ENCODE data around the gene RBM34.

RBM34 gene

DNA sequence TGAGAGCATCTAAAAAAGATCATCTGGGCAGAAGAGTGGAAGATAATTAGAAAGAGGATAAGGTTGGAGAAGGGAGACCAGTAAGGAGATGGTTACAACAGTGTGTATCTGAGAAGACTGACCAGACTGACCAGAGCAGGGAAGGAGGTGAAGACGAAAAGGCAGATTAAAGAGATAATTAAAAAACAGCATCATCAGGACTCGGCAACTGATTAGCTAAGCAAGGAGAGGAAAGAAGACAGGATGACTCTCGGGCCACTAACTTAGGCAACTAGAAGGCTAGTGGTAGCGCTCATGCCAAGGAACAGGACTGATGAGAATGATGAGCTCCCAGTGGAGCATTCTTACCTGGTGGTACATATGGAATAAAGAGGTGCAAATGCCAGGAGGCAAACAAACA lies 3.9 kb downstream of the RBM34 start:
- TF ChIP-seq, protein P1, sequence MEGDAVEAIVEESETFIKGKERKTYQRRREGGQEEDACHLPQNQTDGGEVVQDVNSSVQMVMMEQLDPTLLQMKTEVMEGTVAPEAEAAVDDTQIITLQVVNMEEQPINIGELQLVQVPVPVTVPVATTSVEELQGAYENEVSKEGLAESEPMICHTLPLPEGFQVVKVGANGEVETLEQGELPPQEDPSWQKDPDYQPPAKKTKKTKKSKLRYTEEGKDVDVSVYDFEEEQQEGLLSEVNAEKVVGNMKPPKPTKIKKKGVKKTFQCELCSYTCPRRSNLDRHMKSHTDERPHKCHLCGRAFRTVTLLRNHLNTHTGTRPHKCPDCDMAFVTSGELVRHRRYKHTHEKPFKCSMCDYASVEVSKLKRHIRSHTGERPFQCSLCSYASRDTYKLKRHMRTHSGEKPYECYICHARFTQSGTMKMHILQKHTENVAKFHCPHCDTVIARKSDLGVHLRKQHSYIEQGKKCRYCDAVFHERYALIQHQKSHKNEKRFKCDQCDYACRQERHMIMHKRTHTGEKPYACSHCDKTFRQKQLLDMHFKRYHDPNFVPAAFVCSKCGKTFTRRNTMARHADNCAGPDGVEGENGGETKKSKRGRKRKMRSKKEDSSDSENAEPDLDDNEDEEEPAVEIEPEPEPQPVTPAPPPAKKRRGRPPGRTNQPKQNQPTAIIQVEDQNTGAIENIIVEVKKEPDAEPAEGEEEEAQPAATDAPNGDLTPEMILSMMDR (IDR thresholded peaks at IDR 0.05; ENCODE audit: insufficient read depth, low read length, missing control alignments), result no peak
- POLR2A ChIA-PET, result no interaction called here
- no peak for DNase-seq (ENCODE audit: low read depth, low spot score)

DNA sequence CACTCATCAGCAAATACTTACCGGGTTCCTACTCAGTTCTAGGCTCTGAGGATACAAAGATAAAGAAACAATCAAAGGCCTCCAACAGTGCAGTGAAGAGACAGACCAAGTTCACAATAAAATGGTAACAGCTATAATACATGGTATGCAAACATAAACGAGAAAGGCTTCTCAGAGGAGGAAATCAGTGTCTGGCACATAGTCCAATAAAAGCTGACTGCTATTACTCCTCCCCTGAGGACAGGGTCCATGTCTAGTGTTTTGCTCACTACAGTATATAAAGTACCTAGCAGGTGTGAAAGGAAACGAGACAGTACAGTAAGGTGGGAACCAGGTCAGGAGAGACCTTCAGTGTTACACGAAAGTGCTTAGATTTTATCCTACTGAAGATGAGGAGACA lies 4.3 kb downstream of the RBM34 start:
- POLR2A ChIA-PET, result no interaction called here
- no peak overlapping the region for H3K4me3 ChIP-seq (ENCODE audit: low read depth, low read length)
- DNase-seq (ENCODE audit: low read depth, low spot score), result no peak
- TF ChIP-seq, protein P1 (IDR thresholded peaks at IDR 0.05; ENCODE audit: insufficient read depth, low read length, missing control alignments), result no peak
- CTCF ChIA-PET, result no interaction called here

More for the DNA sequence above, 3.9 kb downstream of the RBM34 start:
- CTCF ChIA-PET, result interaction anchor here (1.2 kb wide), 1 partner anchor 260 kb away, joined by 5 read pairs; no protein-coding TSS in a partner anchor
- H3K4me3 ChIP-seq (ENCODE audit: low read depth, low read length), result no peak overlapping the region

DNA sequence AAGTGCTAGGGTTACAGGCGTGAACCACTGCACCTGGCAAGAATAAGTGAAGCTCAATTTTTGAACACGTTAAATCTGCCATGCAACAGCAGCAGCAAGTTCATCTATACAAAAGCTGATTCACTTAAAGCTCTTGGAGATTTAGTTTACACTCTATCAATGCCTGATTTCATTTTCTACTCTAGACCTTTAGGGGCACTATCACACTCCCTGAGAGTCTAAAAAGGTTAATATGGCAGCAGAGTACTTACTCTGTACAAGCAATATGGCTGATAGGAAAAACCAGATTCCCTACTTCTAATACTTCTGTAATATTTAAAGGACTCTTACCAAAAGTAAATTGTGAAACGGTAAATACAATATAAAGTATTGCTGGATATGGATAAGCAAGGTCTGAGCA lies 4.8 kb downstream of the RBM34 start:
- TF ChIP-seq, protein P1 (IDR thresholded peaks at IDR 0.05; ENCODE audit: insufficient read depth, low read length, missing control alignments), result no peak
- ChIA-PET POLR2A (no interaction called here), CTCF (no interaction called here)
- no peak overlapping the region for H3K4me3 ChIP-seq (ENCODE audit: low read depth, low read length)
- no peak for DNase-seq (ENCODE audit: low read depth, low spot score)

DNA sequence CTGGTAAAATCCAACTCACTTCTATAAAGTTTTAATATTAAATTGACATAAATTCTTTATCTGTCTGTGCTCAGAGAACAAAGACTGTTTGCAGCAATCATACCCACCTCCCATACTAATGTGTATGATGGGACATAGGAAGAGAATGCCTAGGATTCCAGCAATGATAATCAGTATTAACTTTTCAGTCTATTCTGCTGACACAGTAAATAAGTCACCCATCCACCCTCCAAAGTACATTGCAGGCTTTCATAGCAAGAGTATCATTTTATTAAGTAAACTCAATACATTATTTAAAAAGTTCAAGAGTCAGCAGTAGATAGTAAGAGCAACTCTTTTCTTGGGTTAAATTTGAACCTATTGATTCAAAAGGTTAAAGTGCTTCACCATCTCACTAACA lies 8.8 kb downstream of the RBM34 start:
- TF ChIP-seq, protein P1 (IDR thresholded peaks at IDR 0.05; ENCODE audit: insufficient read depth, low read length, missing control alignments), result no peak
- no peak overlapping the region for H3K4me3 ChIP-seq (ENCODE audit: low read depth, low read length)
- DNase-seq (ENCODE audit: low read depth, low spot score), result no peak
- ChIA-PET CTCF (no interaction called here), POLR2A (no interaction called here)

DNA sequence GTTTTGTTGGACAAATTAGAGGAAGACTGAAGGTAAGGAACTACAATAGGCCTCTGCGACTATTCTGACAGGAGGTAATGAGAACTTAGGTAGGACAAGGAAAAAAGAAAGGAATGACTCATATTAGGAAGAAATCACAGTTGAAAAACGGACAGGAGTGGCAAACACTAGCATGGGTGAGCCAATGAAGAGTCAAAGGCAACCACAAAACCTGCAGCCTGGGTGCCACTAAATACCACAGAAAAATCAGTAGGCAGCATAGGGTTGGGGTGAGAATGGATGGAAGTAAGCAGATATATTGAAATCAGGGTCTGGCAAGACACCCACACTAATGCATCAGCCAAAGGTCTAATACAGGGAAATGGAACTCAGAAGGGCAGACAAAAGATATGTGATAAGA lies 10.0 kb downstream of the RBM34 start:
- TF ChIP-seq, protein P1 (IDR thresholded peaks at IDR 0.05; ENCODE audit: insufficient read depth, low read length, missing control alignments), result no peak
- no peak for DNase-seq (ENCODE audit: low read depth, low spot score)
- CTCF ChIA-PET, result no interaction called here
- POLR2A ChIA-PET, result no interaction called here
- H3K4me3 ChIP-seq (ENCODE audit: low read depth, low read length), result no peak overlapping the region

DNA sequence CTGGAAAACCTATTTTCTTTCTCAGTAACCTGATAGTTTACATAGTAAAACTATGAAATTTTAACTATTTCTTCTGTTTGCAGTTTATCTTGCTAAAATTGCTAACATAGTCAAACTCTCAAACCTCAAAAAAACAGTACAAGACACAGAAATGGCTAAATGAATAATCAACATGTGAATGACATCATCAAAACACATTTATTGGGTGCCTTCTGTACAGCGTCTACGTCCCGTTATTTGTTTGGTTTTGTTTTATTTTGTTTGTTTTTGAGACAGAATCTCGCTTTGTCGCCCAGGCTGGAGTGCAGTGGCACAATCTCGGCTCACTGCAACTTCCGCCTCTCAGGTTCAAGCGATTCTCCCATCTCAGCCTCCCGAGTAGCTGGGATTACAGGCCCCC lies 11.2 kb downstream of the RBM34 start:
- no peak overlapping the region for H3K4me3 ChIP-seq (ENCODE audit: low read depth, low read length)
- DNase-seq (ENCODE audit: low read depth, low spot score), result no peak
- CTCF ChIA-PET, result no interaction called here
- TF ChIP-seq, protein P1 (IDR thresholded peaks at IDR 0.05; ENCODE audit: insufficient read depth, low read length, missing control alignments), result no peak
- POLR2A ChIA-PET, result interaction anchor here (0.8 kb wide), 1 partner anchor 11 kb away, joined by 3 read pairs; the partner anchor contains the start of gene RBM34

Measured in AG04449 (cell line).